HTERT RPE-1 (cell line): ENCODE results near the gene HGF.

Experiments
- in situ Hi-C: fragments of 300-500 bp; cut with MboI; formaldehyde crosslinking; loops from 4 replicates; pipeline ENCODE4 v1.14.3; 2020; ENCODE audit warnings: low sequenced_read_pairs

Gene HGF

GRCh38 chr7:81687062-81687461 is 82.8 kb downstream of the HGF start:
- in situ Hi-C loops: no loop called here

- in situ Hi-C loops: no loop called here
Observed at GRCh38 chr7:81685270-81685868, 84.5 kb downstream of the HGF start.

DNA sequence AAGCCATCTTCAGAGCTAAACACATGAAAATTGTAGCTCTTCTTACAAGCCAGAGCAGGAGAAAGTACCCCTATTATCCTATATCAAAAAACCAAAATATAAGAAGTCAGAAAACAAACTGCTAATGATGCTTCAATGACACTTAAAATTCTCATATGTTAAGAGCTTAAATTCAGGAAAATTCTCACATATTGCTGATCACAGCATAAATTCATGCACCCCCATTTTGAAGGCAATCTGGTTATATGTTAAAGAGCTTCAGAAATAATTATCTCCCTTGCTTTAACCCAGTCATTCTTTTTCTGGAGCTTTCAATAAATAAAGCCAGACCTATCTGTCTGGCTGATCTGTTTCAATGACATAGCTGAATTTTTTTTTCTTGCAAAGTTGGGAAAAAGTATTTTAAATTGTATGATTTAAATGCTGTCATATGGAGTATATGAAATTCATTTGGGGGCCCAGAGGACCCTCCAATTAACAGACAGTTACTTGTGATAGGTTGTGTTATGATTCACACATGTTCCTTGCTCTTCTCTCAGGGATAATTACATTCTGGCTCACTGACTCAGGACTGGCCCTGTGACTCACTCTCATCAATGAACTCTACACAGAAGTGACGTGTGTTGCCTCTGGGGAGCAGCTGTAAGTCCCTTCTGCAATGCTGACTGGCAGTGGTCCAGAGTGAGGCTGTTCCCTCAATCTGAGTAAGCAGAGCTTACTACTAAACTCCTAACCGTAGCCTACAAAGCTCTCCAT is 85.2 kb downstream of the HGF start:
- in situ Hi-C loops: no loop called here

- in situ Hi-C loops: no loop called here
Observed at GRCh38 chr7:81684033-81684432, 85.8 kb downstream of the HGF start.

GRCh38 chr7:81682873-81683272 is 87.0 kb downstream of the HGF start:
- in situ Hi-C loops: no loop called here

DNA sequence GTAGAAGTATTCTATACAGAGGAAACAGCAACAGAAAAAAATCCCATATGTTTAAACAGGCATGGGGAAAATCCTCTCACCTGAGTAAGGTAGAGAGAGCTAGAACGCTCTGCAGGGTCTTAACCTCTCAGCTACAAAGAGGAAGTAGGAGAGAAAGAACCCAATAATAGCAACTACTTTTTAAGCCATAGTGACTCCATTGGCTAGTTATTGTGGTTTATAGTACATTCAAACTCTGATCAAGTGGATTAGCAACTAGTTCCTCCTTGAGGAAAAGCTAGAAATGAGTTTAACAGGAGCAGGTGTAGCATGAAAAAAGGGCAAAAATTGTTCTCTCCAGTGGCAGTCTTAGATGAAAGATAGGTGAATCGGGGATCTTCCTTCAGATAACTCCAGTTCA is 89.7 kb downstream of the HGF start:
- in situ Hi-C loops: no loop called here

GRCh38 chr7:81676813-81677212 is 93.0 kb downstream of the HGF start:
- in situ Hi-C loops: no loop called here

DNA sequence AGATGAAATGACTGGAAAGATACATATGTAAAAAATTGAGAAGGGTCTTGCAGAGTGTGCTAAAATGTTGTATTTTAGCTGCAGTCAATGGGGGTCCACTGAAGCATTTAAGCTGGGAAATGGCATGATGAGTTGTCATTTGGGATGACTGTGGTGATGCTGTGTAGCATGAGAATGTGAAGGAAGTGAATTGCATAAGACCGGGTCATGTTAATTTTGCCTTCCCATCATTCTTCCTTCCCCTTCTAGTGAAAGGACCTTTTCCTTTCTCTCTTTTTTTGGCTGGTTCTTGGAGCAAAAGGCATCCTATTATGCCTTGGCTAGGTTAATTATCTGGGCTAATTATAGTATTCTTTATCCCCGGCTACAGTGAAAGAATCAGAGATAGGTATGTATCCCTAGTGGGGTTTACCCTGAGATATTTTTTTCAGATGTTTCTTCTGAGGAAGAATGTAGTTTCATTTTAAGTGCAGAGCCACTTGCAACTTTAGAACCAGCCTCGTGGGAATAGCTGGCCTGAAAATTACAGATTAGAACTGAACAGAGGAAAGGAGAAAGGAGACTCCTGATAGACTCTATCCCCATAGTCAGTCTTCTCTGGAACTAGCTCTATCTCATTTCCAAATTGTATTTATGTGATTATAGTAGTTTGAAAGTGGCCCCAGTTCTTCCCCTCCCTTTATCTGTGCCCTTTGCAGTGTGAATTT is 93.6 kb downstream of the HGF start:
- in situ Hi-C loops: no loop called here

- in situ Hi-C loops: no loop called here
Observed at GRCh38 chr7:81674431-81674830, 95.4 kb downstream of the HGF start.

DNA sequence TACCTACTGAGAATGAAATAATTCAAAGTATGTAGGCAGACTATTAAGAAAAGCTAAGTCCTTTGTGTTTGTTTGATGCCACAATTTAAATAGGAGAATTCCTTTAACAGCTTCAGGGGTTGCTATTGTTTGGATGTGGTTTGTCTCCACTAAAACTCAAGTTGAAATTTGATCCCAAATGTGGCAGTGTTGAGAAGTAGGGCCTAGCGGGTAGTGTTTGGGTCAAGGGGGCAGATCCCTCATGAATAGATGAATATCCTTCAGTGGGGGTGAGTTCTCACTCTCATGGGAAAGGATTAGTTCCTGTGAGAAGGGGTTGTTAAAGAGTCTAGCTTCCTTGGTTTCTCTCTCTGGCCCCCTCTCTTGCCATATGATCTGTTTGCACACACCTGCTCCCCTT is 97.0 kb downstream of the HGF start:
- in situ Hi-C loops: no loop called here

DNA sequence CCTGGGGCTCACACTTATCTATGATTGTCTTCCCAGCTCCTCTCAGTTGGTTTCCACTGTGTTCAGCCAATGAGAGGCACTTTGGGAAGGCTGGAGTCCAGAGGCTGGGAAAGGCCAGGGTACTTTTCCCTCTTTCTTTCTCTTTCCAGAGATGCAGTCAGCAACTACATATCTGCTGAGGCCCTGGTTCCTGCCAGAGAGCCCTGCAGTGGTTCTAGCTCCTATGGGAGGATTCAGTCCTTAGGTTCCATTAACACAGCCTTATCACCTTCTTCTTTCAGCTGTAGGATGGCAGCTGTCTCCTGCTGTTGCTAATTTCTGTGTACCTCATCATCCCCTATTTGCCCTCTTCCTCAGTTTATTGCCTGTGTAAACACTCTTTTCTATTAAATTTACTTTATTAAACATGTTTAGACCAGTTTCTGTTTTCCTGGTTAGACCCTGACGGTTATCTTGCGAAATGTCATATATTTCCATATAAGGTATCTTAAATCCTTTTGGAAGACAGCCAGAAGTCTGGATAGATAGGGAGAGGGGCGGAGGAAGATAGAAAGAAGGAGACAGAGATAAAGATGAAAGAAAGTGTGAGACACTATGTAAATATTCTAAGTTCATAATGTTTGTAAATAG is 100.3 kb downstream of the HGF start:
- in situ Hi-C loops: no loop called here

DNA sequence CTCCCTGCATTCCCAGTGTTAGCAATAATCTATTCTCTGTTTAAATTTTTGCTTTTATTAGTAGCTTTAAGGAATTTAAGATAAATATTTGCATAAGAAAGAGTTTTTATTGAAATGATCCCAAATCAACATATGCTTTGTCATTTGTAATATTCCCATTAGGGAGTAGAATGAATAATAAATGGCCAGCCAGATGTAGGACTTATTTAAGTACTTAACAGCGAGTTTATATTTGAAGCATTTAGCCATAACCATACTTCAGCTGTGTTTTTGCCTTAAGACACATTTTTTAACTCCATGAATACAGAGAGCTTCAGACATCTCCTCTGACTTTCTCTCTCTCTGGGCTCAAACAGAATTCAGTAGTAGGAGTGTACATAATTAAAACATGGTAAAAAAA is 103.6 kb downstream of the HGF start:
- in situ Hi-C loops: no loop called here

DNA sequence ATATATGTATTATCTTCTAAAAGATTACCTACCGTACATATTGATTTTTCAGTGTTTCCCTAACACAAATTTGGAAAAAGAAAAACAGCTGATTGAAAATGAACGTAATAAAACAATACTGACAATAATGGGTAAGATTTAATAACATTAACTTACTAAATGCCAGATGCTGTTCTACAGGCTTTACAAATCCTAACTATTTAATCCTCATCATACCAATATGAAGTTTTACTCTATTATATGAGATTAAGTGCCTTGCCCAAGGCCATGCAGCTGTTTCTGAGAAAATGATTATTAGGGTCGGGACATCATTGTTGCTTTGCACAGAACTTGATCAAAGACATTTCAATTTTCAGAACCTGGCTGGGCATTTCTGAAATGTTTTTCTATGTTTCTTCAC is 104.6 kb downstream of the HGF start:
- in situ Hi-C loops: no loop called here

DNA sequence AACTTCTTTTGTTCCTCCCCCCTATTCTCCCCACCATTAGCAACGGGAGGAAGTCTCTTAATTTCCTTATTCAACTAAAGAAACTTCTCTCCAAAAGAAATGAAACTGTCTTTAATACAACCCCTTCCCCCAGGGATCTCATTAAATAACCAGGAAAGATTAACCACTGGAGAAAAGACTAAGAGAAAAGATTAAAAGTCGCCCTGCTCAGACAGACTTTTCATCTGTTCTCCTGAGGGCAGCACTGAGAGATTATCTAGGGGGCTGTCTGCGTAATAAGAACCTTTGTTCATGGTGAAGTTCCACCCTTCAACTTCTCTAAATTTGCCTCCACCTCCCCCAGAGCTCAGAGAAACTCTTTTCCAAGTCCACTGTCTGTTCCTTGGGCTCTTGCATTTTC is 105.5 kb downstream of the HGF start:
- in situ Hi-C loops: no loop called here

- in situ Hi-C loops: no loop called here
Observed at GRCh38 chr7:81662531-81662930, 107.3 kb downstream of the HGF start.

GRCh38 chr7:81659697-81660395 is 110.0 kb downstream of the HGF start:
- in situ Hi-C loops: no loop called here

GRCh38 chr7:81657551-81657950 is 112.3 kb downstream of the HGF start:
- in situ Hi-C loops: no loop called here

GRCh38 chr7:81655271-81655670 is 114.6 kb downstream of the HGF start:
- in situ Hi-C loops: no loop called here

DNA sequence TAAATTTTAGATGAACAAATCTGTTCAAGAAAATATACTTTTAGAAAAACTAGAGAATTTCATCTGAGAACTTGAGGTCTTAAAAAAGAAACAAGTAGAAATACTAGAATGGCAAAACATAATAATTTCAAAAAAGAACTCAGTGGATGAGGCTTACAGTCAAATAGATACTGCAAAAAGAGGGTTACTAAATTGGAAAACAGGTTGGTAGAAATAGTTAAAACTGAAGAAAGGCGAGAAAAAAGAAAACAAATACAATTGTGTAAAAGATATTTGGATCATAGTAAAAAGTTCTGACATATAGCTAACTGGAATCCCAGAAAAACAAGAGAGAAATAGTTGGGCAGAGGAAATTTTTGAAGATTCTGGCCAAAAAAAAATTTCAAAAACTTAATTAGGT is 117.6 kb downstream of the HGF start:
- in situ Hi-C loops: no loop called here
